ENCODE results near the gene EMC1.

GRCh38 chr1:19212167-19212566, 39.2 kb downstream of the EMC1 start:
- TF ChIP-seq CTCF (IDR thresholded peaks at IDR 0.05), result no peak
- TF ChIP-seq POLR2AphosphoS5 (IDR thresholded peaks at IDR 0.05), result no peak
- no peak for TF ChIP-seq EP300 (IDR thresholded peaks at IDR 0.05)

Measured in gastroesophageal sphincter (tissue), 3 donors.